Stimulated activated CD8-positive, alpha-beta memory T cell treated with anti-CD3 and anti-CD28 coated beads, Interleukin-4, amount 100 ng/mL, for 1 hour (primary cell): ENCODE results near the gene CLEC3B.
"Not testable (repeated sequence)": the region's sequence is repeated elsewhere in the genome, so short reads cannot be mapped to it uniquely, and the experiment has no call there.

ENCODE experiments used
- DNase-seq, 2 donors: peaks; one replicate each; pipeline ENCODE4 v3.0.0-alpha.2; 2020; ENCODE audit warnings: low read depth in 2 of 2, low spot score in 1 of 2

CLEC3B gene

DNA sequence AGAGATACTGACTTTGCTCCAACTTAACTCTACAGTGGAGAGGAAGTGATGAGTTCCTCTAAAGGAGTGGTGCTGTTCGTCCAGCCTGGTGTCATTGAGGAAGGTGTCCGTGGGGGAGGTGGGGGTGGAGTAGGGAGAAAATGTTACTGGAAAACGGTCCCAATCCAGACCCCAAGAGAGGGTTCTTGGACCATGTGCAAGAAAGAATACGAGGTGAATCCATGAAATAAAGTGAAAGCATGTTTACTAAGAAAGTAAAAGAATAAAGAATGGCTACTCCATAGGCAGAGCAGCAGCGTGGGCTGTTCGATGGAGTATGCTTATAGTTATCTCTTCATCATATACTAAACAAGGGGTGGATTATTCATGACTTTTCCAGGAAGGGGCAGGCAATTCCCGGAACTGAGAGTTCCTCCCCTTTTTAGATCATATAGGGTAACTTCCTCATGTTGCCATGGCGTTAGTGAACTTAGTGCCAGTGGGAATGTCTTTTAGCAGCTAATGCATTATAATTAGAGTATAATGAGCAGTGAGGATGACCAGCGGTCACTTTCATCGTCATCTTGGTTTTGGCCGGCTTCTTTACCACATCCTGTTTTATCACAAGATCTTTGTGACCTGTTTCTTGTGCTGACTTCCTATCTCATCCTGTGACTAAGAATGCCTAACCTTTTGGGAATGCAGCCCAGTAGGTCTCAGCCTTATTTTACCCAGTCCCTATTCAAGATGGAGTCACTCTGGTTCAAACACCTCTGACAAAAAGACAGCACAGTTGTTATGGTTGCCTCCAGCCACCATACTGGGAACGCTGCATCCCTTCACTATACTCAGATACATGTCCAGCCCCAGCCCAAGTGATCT is 38.6 kb downstream of the CLEC3B start:
- no peak for DNase-seq

DNA sequence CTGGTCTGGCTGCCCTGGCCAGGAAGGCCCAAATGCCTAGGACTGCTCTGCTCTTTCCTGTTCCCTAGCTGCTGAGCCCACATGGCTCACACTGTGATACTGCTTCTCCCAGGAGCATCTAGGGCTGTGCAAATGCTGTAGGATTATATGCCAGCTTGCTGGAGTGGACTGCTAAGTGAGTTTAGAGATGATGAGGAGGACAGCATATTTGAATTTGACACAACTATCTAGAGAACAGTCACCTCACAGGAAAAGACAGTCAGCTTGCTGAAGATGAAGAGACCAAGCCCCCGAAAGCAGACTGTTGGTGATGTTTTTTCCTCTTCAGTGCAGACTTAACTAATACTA is 39.2 kb downstream of the CLEC3B start:
- DNase-seq = no peak

GRCh38 chr3:45066109-45066801 is 40.2 kb downstream of the CLEC3B start:
- DNase-seq = no peak

DNA sequence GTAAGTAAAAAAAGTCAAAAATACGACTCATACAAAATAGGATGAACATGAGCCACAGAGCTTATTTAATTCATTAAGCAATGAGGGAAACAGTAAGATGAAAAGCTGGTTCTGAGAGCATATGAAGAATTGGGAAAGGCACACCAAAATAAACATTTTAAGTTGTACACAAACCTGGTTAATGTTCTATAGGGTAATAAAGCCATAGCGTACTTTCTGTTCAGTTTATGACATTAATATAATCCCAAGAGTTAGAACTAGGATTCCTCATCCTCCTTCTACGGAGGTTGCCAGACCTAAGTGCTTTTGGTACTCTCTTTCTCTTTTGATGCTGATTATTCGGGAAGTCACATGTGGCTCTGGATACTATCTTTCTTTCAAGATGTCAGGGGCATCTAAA is 41.4 kb downstream of the CLEC3B start:
- no peak for DNase-seq

GRCh38 chr3:45067941-45068340 is 41.8 kb downstream of the CLEC3B start:
- no peak for DNase-seq

GRCh38 chr3:45071075-45071474 is 45.0 kb downstream of the CLEC3B start:
- no peak for DNase-seq

GRCh38 chr3:45075821-45076625 is 49.9 kb downstream of the CLEC3B start:
- no peak for DNase-seq

GRCh38 chr3:45078256-45078655 is 52.2 kb downstream of the CLEC3B start:
- not testable (repeated sequence) for DNase-seq

- no peak for DNase-seq
These were observed 52.9 kb downstream of the CLEC3B start for GRCh38 chr3:45078910-45079522.

DNA sequence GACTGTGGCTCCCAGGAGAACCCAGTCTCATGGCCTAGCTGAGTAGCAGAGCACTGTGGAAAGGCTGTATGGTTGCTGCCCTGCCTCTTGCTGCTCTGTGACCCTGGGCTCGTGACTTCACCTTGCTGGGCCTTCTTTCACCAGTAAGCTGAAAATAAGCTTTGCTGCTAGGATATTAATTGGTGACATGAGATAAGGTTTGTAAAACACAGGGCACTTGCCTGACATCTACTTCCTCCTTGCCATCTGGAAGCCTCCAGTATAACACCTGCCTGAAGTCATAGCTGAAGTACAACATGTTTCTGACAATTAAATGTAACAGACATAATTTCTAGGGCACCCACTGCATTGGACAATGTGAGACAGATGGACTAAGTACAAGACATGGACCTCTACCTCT is 53.6 kb downstream of the CLEC3B start:
- DNase-seq = no peak

GRCh38 chr3:45080824-45081223 is 54.7 kb downstream of the CLEC3B start:
- no peak for DNase-seq

- no peak for DNase-seq
These were observed 55.5 kb downstream of the CLEC3B start for GRCh38 chr3:45081506-45082141.

- DNase-seq = no peak
These were observed 56.0 kb downstream of the CLEC3B start for GRCh38 chr3:45082142-45082538.

GRCh38 chr3:45083023-45083422 is 56.9 kb downstream of the CLEC3B start:
- DNase-seq = no peak

DNA sequence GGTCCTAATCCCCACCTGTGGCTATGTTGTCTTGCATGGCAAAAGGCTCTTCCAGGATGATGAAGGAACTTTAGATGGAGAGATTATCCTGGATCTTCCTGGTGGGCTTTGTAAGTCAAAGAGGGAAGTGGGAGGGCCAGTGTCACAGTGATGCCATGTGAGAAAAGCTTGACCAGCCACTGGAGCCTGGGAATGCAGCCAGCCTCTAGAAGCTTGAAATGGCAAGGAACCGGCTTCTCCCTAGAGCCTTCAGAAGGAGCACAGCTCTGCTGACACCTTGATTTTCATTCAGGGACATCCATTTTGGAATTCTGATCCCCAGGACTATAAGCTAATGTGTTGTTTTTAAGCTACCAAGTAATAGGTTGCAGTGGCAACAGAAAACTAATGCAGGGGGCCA is 58.3 kb downstream of the CLEC3B start:
- DNase-seq = no peak

- no peak for DNase-seq
These were observed 59.0 kb downstream of the CLEC3B start for GRCh38 chr3:45084820-45085816.
